Hematopoietic multipotent progenitor cell treated with erythropoietin and hydrocortisone succinate and interleukin-3 and kit ligand, for 4 days (in vitro differentiated cells): ENCODE data around the gene OR6C6.
"Not testable (repeated sequence)": the region's sequence is repeated elsewhere in the genome, so short reads cannot be mapped to it uniquely, and the experiment has no call there.

Experiments used
- DNase-seq: peaks from one replicate; pipeline ENCODE4 v3.0.0-alpha.2; 2015

Gene OR6C6

GRCh38 chr12:55296469-55296868 is at the start of gene OR6C6:
Gene OR6C6 (minus strand): TSS chr12:55296569. CDS start chr12:55295232, 1,337 bp downstream.
- no peak for DNase-seq

- no peak for DNase-seq
Measured at GRCh38 chr12:55336002-55336401, 39.6 kb upstream of the OR6C6 start.

- no peak for DNase-seq
Measured at GRCh38 chr12:55330446-55330845, 34.1 kb upstream of the OR6C6 start, which contains the start of gene OR6C3. Gene OR6C3 (plus strand): TSS chr12:55330746. CDS start chr12:55331701, 955 bp downstream.

DNA sequence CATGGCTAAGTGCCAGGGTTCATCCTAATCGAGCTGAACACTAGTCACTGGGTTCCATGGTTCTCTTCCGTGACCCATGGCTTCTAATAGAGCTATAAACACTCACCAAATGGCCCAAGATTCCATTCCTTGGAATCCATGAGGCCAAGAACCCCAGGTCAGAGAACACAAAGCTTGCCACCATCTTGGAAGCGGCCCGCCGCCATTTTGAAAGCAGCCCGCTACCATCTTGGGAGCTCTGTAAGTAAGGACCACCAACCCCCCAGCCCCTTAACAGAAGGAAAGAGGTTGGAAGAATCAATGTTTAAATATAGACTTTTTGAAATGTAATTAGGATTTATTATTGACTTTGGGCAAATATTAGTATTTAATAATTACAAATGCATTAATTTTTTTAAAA is 29.4 kb upstream of the OR6C6 start:
- DNase-seq = not testable (repeated sequence)

GRCh38 chr12:55320201-55320600 is 23.8 kb upstream of the OR6C6 start:
- no peak for DNase-seq

DNA sequence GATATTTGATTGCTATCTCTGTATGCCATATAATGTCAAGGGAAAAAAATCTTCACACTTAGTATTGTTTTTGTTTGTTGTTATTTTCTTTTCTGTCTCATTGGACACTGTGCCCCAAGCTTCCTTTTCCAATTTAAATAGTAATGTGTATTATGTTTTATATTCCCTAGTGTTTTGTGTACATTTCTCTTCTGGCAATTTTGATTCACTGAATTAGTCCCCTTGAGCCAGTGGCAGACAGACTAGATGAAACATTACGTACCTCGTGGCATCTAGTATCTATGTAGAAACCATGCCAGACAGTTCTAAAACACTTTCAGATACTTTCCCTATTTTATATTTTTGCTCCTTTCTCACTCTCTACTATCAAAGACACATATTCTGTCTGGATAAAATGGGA is 17.7 kb upstream of the OR6C6 start, which contains the start of gene OR6C1:
OR6C1 (plus strand) TSS at position 301 of the 400 bp plus-strand sequence. CDS start 6,257 bp downstream, outside the sequence.
- no peak for DNase-seq

GRCh38 chr12:55289999-55290398 is 6.4 kb downstream of the OR6C6 start:
- DNase-seq = no peak

GRCh38 chr12:55280991-55281390 is 15.4 kb downstream of the OR6C6 start:
- no peak for DNase-seq

- no peak for DNase-seq
Measured at GRCh38 chr12:55258303-55258702, 38.1 kb downstream of the OR6C6 start.

DNA sequence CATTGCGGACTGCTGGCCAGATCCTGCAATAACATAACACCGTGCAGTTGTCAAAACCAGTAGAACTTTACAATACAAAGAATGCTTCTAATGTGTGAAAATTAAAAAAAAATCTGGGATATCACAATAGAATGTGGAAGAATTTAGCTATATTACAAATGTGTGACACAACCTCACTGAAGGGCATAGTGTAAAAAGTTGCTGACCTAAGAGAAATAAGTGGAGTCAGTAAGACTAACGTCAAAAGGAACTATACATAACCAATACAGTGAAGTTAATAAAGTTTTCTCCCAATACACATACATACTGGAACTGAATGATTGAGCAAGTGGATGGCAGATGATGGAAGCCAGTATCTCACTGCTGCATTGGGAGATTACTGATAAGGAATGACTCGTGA is 39.5 kb downstream of the OR6C6 start:
- DNase-seq = no peak

GRCh38 chr12:55253281-55253680 is 43.1 kb downstream of the OR6C6 start:
- no peak for DNase-seq

- DNase-seq = peak; percentile 4
Measured at GRCh38 chr12:55250944-55251343, 45.4 kb downstream of the OR6C6 start.

DNA sequence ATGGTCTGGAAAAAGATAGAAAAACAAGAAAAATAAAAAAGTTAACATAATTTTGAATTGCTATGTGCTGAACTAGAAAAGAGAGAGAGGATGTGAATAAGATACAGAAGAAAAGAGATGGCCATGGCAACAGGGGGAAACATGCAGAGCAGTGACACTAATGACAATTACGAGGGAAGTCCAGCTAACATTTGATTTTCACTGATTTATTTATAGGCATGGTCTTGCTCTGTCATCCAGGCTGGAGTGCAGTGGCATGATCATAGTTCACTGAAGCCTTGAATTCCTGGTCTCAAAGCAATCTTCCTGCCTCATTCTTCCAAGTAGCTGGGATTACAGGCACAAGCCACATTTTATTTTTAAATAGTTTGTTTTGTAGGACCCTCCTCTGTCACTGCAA is 50.2 kb downstream of the OR6C6 start:
- DNase-seq = no peak

GRCh38 chr12:55244309-55244708 is 52.1 kb downstream of the OR6C6 start, which contains the start of gene OR6C74:
Gene OR6C74 (plus strand): TSS chr12:55244609. CDS start chr12:55247288, 2,679 bp downstream.
- DNase-seq = no peak
